GM10847 (cell line): ENCODE measurements around the gene LTBP4.

Experiments used
- POLR2A ChIP-seq: IDR thresholded peaks from 2 replicates; pipeline ENCODE4 v1.6.1; 2011; ENCODE audit not compliant: insufficient read length; ENCODE audit errors: extremely low read depth

The LTBP4 gene

GRCh38 chr19:40588926-40589569 lies 12.1 kb upstream of the LTBP4 start:
- TF ChIP-seq POLR2A, result no peak

- TF ChIP-seq POLR2A, result no peak
These were observed 11.4 kb upstream of the LTBP4 start for GRCh38 chr19:40589591-40590429.

GRCh38 chr19:40590464-40591265 lies 10.5 kb upstream of the LTBP4 start:
- no peak for TF ChIP-seq POLR2A

- no peak for TF ChIP-seq POLR2A
These were observed 9.0 kb upstream of the LTBP4 start for GRCh38 chr19:40592170-40592569.

- no peak for TF ChIP-seq POLR2A
These were observed 6.9 kb upstream of the LTBP4 start for GRCh38 chr19:40594255-40594654.

- TF ChIP-seq POLR2A, result no peak
These were observed 6.5 kb upstream of the LTBP4 start for GRCh38 chr19:40594657-40595091.

GRCh38 chr19:40596608-40597328 lies 4.4 kb upstream of the LTBP4 start:
- TF ChIP-seq POLR2A, result no peak

GRCh38 chr19:40597329-40597838 lies 3.8 kb upstream of the LTBP4 start:
- TF ChIP-seq POLR2A, result no peak

GRCh38 chr19:40598121-40598917 lies 2.9 kb upstream of the LTBP4 start:
- TF ChIP-seq POLR2A, result no peak

- no peak for TF ChIP-seq POLR2A
These were observed 2.3 kb upstream of the LTBP4 start for GRCh38 chr19:40598918-40599307.

GRCh38 chr19:40599331-40599901 lies 1.8 kb upstream of the LTBP4 start:
- TF ChIP-seq POLR2A, result no peak

GRCh38 chr19:40599902-40600569 lies 1.1 kb upstream of the LTBP4 start:
- no peak for TF ChIP-seq POLR2A

GRCh38 chr19:40600570-40601133 lies 517 bp upstream of the LTBP4 start:
- no peak for TF ChIP-seq POLR2A

- no peak for TF ChIP-seq POLR2A
These were observed 1.9 kb downstream of the LTBP4 start for GRCh38 chr19:40603071-40603388.
